Measurements from ENCODE around the gene C2CD3. TPM values are rescaled to one million over a fixed set of nuclear protein-coding genes. Genes with fewer than 3 reads are reported as not detected.

Gene C2CD3
- total and polyA plus RNA-seq, 9 of the 15 experiments (the other 6 are each of a cell fraction or from before 2014, with no cell fraction given): 4.4 to 20.2 (median 15.4) TPM

GRCh38 chr11:74170694-74171629, at the start of gene C2CD3, which contains the start of gene PPME1 (continued):
- TF ChIP-seq ZNF165 (CRISPR knock-in tag; IDR thresholded peaks at IDR 0.05; ENCODE audit: borderline replicate concordance) (no peak), NEUROD1 (IDR thresholded peaks at IDR 0.05; ENCODE audit: borderline replicate concordance, low read depth, low read length, partially characterized antibody) (peak; percentile 63), JUND (IDR thresholded peaks at IDR 0.05; ENCODE audit: borderline replicate concordance, low read depth, low read length) (peak; percentile 63; the same call in 1 of the 2 replicates), JUND (tag; IDR thresholded peaks at IDR 0.05; ENCODE audit: borderline replicate concordance, low read depth, low read length) (no peak; the same call in 2 of the 3 replicates), STAG1 (CRISPR knock-in tag; IDR thresholded peaks at IDR 0.05; ENCODE audit: borderline replicate concordance) (no peak), STAT6 (CRISPR knock-in tag; IDR thresholded peaks at IDR 0.05) (no peak), ZBTB8A (IDR thresholded peaks at IDR 0.05; ENCODE audit: partially characterized antibody) (no peak), CHD1 (IDR thresholded peaks at IDR 0.05; ENCODE audit: low read length) (peak; percentile 47), ZNF764 (CRISPR knock-in tag; IDR thresholded peaks at IDR 0.05; ENCODE audit: low read depth) (no peak), MECOM (CRISPR knock-in tag; IDR thresholded peaks at IDR 0.05) (no peak), UBTF (IDR thresholded peaks at IDR 0.05; ENCODE audit: borderline replicate concordance in 1 of 2, low read depth in 2 of 2, low read length in 2 of 2) (peak in 1 of 2 experiments; percentile 44; a peak in 2 of 4 replicates), USF2 (CRISPR knock-in tag; IDR thresholded peaks at IDR 0.05) (no peak), SIN3B (IDR thresholded peaks at IDR 0.05; ENCODE audit: low read depth) (no peak), HNRNPH1 (optimal IDR thresholded peaks at IDR 0.05; ENCODE audit: low read depth, low read length) (no peak), ZNF408 (CRISPR knock-in tag; IDR thresholded peaks at IDR 0.05; ENCODE audit: low read depth) (no peak), ZEB2 (IDR thresholded peaks at IDR 0.05) (no peak), MNT (conservative IDR thresholded peaks at IDR 0.05) (peak; percentile 67 to 76; a peak in 3 of 4 replicates), RHOXF2B (CRISPR knock-in tag; conservative IDR thresholded peaks at IDR 0.05) (no peak), SAFB2 (IDR thresholded peaks at IDR 0.05; ENCODE audit: borderline replicate concordance, low read depth, low read length, severe bottlenecking) (no peak)
